Endodermal cell (in vitro differentiated cells): ENCODE measurements around the gene ZDBF2. TPM values are rescaled to one million over a fixed set of nuclear protein-coding genes. Genes with fewer than 3 reads are reported as not detected.

Experiments
- DNase-seq: peaks from one replicate; pipeline ENCODE4 v3.0.0-alpha.2; 2017
- H3K27ac ChIP-seq: 2 replicates; pipeline ENCODE4 v1.5.1; 2013; ENCODE audit warnings: mild to moderate bottlenecking, low read depth, low read length, moderate library complexity
- H3K27me3 ChIP-seq: 2 replicates; pipeline ENCODE4 v1.6.1; 2013; ENCODE audit warnings: mild to moderate bottlenecking, low read length, moderate library complexity; ENCODE audit not compliant: insufficient read depth, control insufficient read depth, poor library complexity, severe bottlenecking
- H3K36me3 ChIP-seq: 2 replicates; pipeline ENCODE4 v1.7.0; 2013; ENCODE audit warnings: mild to moderate bottlenecking, low read length, moderate library complexity; ENCODE audit not compliant: control insufficient read depth, insufficient read depth
- H3K4me1 ChIP-seq: one replicate; pipeline ENCODE4 v1.7.0; 2013; ENCODE audit warnings: low read length; ENCODE audit not compliant: control insufficient read depth, insufficient read depth
- H3K4me3 ChIP-seq: 2 replicates; pipeline ENCODE4 v1.5.1; 2013; ENCODE audit warnings: mild to moderate bottlenecking, low read length, moderate library complexity
- H3K9ac ChIP-seq: 2 replicates; pipeline ENCODE4 v1.6.1; 2013; ENCODE audit warnings: mild to moderate bottlenecking, low read length, moderate library complexity; ENCODE audit not compliant: poor library complexity, severe bottlenecking; ENCODE audit errors: extremely low read depth
- H3K9me3 ChIP-seq: 2 replicates; pipeline ENCODE4 v1.6.1; 2013; ENCODE audit warnings: mild to moderate bottlenecking, low read length, moderate library complexity; ENCODE audit not compliant: control insufficient read depth
- H3K27ac Mint-ChIP-seq: 2 replicates; pipeline ENCODE4 v1.8.0; 2020; ENCODE audit warnings: mixed read lengths
- H3K27me3 Mint-ChIP-seq: 2 replicates; pipeline ENCODE4 v1.8.0; 2021; ENCODE audit warnings: mild to moderate bottlenecking, mixed read lengths; ENCODE audit not compliant: insufficient read depth
- H3K36me3 Mint-ChIP-seq: 2 replicates; pipeline ENCODE4 v1.8.0; 2020; ENCODE audit warnings: low read depth, mixed read lengths
- H3K4me1 Mint-ChIP-seq: 2 replicates; pipeline ENCODE4 v1.8.0; 2020; ENCODE audit warnings: mixed read lengths
- H3K4me3 Mint-ChIP-seq: 2 replicates; pipeline ENCODE4 v1.8.0; 2020; ENCODE audit warnings: mild to moderate bottlenecking, moderate library complexity, mixed read lengths
- H3K9me3 Mint-ChIP-seq: 2 replicates; pipeline ENCODE4 v1.8.0; 2020; ENCODE audit warnings: mild to moderate bottlenecking, mixed read lengths
- WGBS, 2 experiments: methylation state at CpG; one replicate each; pipeline versions ENCODE4 v1.1.5 to v1.1.7; 2013; ENCODE audit warnings: missing lambda C conversion rate in 2 of 2, mixed read lengths in 1 of 2; ENCODE audit not compliant: insufficient coverage in 1 of 2, insufficient read length in 1 of 2; 5-methylcytosine and 5-hydroxymethylcytosine counted together
- total RNA-seq, 2 donors: library from RNA; stranded (reverse); fragmentation: NEBNext Ultra II Directional in 1 of 2; extraction: Animal tissue kit (Norgen Biotek cat#: 25700) in 1 of 2; gene quantifications; 2 replicates in 1 of 2; 3 replicates in 1 of 2; pipeline ENCODE4 v1.2.1, GENCODE V29; 2021
- TF ChIP-seq, protein P1 (sequence below): fragments of 200-600 bp; sonication (generic); conservative IDR thresholded peaks from 2 replicates; pipeline ENCODE4 v1.5.0; 2021; ENCODE audit warnings: antibody characterized with exemption, mild to moderate bottlenecking

ZDBF2 gene
- total RNA-seq, 2 donors from 2014 or later: 14.1 to 27.0 TPM

DNA sequence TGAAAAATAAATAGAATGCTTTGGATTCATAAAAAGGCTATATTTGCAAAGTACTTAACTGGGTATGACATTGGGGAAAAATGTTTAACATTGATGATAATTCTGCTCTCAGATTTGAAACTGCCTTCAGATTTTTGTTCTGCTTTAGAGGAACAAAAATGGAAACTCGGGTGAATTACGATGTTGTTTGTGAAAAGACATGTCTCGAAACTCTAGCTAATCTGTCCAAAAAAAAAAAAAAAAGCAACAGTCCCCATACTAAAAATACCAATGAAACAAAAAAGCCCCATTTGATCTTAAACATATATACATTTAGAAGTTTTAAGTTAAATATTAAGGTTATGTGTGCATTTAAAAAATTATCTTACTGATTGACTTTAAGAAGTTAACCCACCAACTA is 3.0 kb downstream of the ZDBF2 start:
- WGBS, 2 experiments: 67% methylated on average over 3 of the region's 3 CpGs; no CpG with 5 or more reads in 1 of the 2 experiments

DNA sequence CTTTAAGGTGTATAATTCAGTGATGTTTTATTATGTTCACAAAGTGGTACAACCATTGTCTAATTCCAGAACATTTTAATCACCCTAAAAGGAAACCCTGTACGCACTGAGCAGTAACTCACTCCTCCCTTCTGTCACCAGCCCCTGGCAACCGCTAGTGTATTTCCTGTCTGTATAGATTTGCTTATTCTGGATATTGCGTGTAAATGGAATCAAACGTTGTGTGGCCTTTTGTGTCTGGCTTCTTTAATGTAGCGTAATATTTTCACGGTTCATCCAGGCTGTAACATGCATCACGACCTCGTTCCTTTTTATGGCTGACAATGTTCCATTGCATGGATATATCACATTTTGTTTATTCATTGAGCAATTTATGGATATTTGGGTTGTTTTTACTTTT is 8.3 kb downstream of the ZDBF2 start:
- Histone ChIP-seq H3K4me3 (no peak overlapping the region), H3K4me1 (no peaks in the 10 kb centered on the region), H3K27me3 (no peaks in the 10 kb centered on the region), H3K9ac (no peak overlapping the region), H3K9me3 (peaks cover 23% of the 10 kb centered on the region), H3K27ac (no peak overlapping the region), H3K36me3 (peaks cover 33% of the 10 kb centered on the region)
- Mint-ChIP-seq H3K36me3 (peaks cover 54% of the 10 kb centered on the region), H3K9me3 (peaks cover 26% of the 10 kb centered on the region), H3K4me3 (no peak overlapping the region), H3K27ac (no peak overlapping the region), H3K4me1 (no peaks in the 10 kb centered on the region), H3K27me3 (no peaks in the 10 kb centered on the region)
- WGBS, 2 experiments: 95 to 96% methylated on average over 7 to 8 of the region's 8 CpGs
- TF ChIP-seq, protein P1, sequence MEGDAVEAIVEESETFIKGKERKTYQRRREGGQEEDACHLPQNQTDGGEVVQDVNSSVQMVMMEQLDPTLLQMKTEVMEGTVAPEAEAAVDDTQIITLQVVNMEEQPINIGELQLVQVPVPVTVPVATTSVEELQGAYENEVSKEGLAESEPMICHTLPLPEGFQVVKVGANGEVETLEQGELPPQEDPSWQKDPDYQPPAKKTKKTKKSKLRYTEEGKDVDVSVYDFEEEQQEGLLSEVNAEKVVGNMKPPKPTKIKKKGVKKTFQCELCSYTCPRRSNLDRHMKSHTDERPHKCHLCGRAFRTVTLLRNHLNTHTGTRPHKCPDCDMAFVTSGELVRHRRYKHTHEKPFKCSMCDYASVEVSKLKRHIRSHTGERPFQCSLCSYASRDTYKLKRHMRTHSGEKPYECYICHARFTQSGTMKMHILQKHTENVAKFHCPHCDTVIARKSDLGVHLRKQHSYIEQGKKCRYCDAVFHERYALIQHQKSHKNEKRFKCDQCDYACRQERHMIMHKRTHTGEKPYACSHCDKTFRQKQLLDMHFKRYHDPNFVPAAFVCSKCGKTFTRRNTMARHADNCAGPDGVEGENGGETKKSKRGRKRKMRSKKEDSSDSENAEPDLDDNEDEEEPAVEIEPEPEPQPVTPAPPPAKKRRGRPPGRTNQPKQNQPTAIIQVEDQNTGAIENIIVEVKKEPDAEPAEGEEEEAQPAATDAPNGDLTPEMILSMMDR: no peak
- DNase-seq: no peak

More for the DNA sequence above, 3.0 kb downstream of the ZDBF2 start:
- H3K4me3 ChIP-seq: no peak overlapping the region
- no peak overlapping the region for H3K27ac ChIP-seq
- H3K27ac Mint-ChIP-seq: no peak overlapping the region
- no peaks in the 10 kb centered on the region for H3K4me1 ChIP-seq
- H3K36me3 ChIP-seq: peaks cover 11% of the 10 kb centered on the region
- no peaks in the 10 kb centered on the region for H3K27me3 ChIP-seq
- H3K9me3 Mint-ChIP-seq: peaks cover 4% of the 10 kb centered on the region
- TF ChIP-seq, protein P1: no peak
- no peak for DNase-seq
- H3K4me1 Mint-ChIP-seq: peaks cover 21% of the 10 kb centered on the region
- H3K4me3 Mint-ChIP-seq: no peak overlapping the region
- peaks cover 4% of the 10 kb centered on the region for H3K27me3 Mint-ChIP-seq
- no peak overlapping the region for H3K9ac ChIP-seq
- H3K36me3 Mint-ChIP-seq: peaks cover 11% of the 10 kb centered on the region
- peaks cover under 1% of the 10 kb centered on the region for H3K9me3 ChIP-seq

DNA sequence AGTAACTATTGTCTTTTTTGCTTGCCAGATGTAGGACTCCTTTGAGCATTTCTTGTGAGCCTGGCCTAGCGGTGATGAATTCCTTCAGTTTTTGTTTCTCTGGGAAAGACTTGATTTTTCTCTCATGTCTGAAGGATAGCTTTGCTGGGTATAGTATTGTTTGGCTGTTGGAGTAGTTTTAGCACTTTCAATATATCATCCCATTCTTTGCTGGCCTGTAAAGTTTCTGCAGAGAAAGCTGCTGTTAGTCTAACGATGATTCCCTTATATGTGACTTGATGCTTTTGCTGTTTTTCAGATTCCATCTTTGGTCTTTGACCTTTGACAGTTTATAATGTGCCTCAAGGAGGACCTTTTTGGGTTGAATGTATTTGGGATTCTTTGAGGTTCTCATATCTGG is 12.7 kb downstream of the ZDBF2 start:
- Mint-ChIP-seq H3K4me3 (no peak overlapping the region), H3K4me1 (no peaks in the 10 kb centered on the region), H3K36me3 (peaks cover 90% of the 10 kb centered on the region), H3K27ac (no peak overlapping the region), H3K9me3 (peaks cover 60% of the 10 kb centered on the region), H3K27me3 (no peaks in the 10 kb centered on the region)
- no peak overlapping the region for H3K27ac ChIP-seq
- TF ChIP-seq, protein P1: no peak
- no peaks in the 10 kb centered on the region for H3K4me1 ChIP-seq
- H3K9me3 ChIP-seq: peaks cover 46% of the 10 kb centered on the region
- peaks cover 34% of the 10 kb centered on the region for H3K36me3 ChIP-seq
- 95 to 96% methylated on average over 2 of the region's 2 CpGs for WGBS, 2 experiments
- no peak overlapping the region for H3K4me3 ChIP-seq
- no peak for DNase-seq
- no peak overlapping the region for H3K9ac ChIP-seq
- no peaks in the 10 kb centered on the region for H3K27me3 ChIP-seq
